Naive thymus-derived CD8-positive, alpha-beta T cell (primary cell): ENCODE measurements around the gene BCL7B. TPM values are rescaled to one million over a fixed set of nuclear protein-coding genes. Genes with fewer than 3 reads are reported as not detected.
"Not testable (repeated sequence)": the region's sequence is repeated elsewhere in the genome, so short reads cannot be mapped to it uniquely, and the experiment has no call there.

Source experiments
- ATAC-seq, 2 donors: fragments of 150-1000 bp; cut with Tn5 transposase in 1 of 2; sonication (Bioruptor Pico), chemical (Tn5 transposase) in 1 of 2; 1 replicate in 1 of 2; 2 replicates in 1 of 2; pipeline ENCODE4 v1.10.0; 2021; ENCODE audit warnings: mild to moderate bottlenecking in 2 of 2, moderate library complexity in 2 of 2
- POLR2A ChIA-PET: fragments of 350-600 bp; sonication (Branson Sonifier 250); formaldehyde crosslinking; loops from one replicate; lab custom pipeline; 2021; ENCODE audit warnings: antibody characterized with exemption; lab: Charles Lee
- DNase-seq, 10 donors: peaks; one replicate each; pipeline versions ENCODE4 v3.0.0 to v3.0.0-alpha.2; 2020 to 2022
- H3K27ac Mint-ChIP-seq, 10 donors: one replicate each; pipeline ENCODE4 v1.8.0; 2020 to 2022; ENCODE audit warnings: mild to moderate bottlenecking in 10 of 10, mixed read lengths in 10 of 10, moderate library complexity in 4 of 10, inconsistent platforms in 1 of 10
- H3K27me3 Mint-ChIP-seq, 5 donors: one replicate each; pipeline ENCODE4 v1.8.0; 2021 to 2022; ENCODE audit warnings: mixed read lengths in 5 of 5
- H3K36me3 Mint-ChIP-seq, 3 donors: one replicate each; pipeline ENCODE4 v1.8.0; 2020 to 2022; ENCODE audit warnings: mixed read lengths in 3 of 3, mild to moderate bottlenecking in 2 of 3, inconsistent platforms in 1 of 3
- H3K4me1 Mint-ChIP-seq, 4 donors: one replicate each; pipeline ENCODE4 v1.8.0; 2021 to 2022; ENCODE audit warnings: mixed read lengths in 4 of 4
- H3K4me3 Mint-ChIP-seq, 10 donors: one replicate each; pipeline ENCODE4 v1.8.0; 2020 to 2022; ENCODE audit warnings: mild to moderate bottlenecking in 10 of 10, mixed read lengths in 10 of 10, moderate library complexity in 6 of 10, inconsistent platforms in 1 of 10
- H3K9me3 Mint-ChIP-seq, 9 donors: one replicate each; pipeline ENCODE4 v1.8.0; 2020 to 2022; ENCODE audit warnings: mixed read lengths in 9 of 9, mild to moderate bottlenecking in 3 of 9, inconsistent platforms in 1 of 9, moderate library complexity in 1 of 9
- polyA plus RNA-seq, 3 donors: library from polyadenylated mRNA; unstranded; fragments of 300-500 nt; fragmentation: Illumina TruSeq; gene quantifications; one replicate each; pipeline ENCODE4 v1.2.3, GENCODE V29; 2021
- total RNA-seq, 8 experiments: library from RNA in 2 of 8; stranded (reverse) in 2 of 8; gene quantifications; one replicate each; pipeline ENCODE4 v1.2.3 and lab custom pipeline; 2021 to 2026

BCL7B gene
- total and polyA plus RNA-seq, 5 experiments from 2014 or later: 59.5 to 96.3 (median 76.6) TPM

- peak in 1 of 10 donors; percentile 15 for DNase-seq
- Mint-ChIP-seq H3K27ac (peak overlapping the region; percentile 73 to 94 (median 88)), H3K4me1 (peaks cover 24 to 49% (median 42%) of the 10 kb centered on the region in 4 donors)
Observed at GRCh38 chr7:73526896-73527821, 30.3 kb downstream of the BCL7B start.

GRCh38 chr7:73526158-73526494 lies 31.4 kb downstream of the BCL7B start:
- H3K4me3 Mint-ChIP-seq: peak overlapping the region in 7 of 10 donors; percentile 58 to 86 (median 72)
- POLR2A ChIA-PET: interaction anchor here (0.6 to 1.5 kb wide), 2 partner anchors 31 to 165 kb away, joined by 3 to 11 read pairs; no protein-coding TSS in a partner anchor
- H3K27ac Mint-ChIP-seq: peak overlapping the region in 7 of 10 donors; percentile 42 to 94 (median 87)

More at GRCh38 chr7:73526896-73527821, 30.3 kb downstream of the BCL7B start:
- H3K36me3 Mint-ChIP-seq: peaks cover 0 to under 1% (median 0%) of the 10 kb centered on the region in 3 donors
- H3K27me3 Mint-ChIP-seq: no peaks in the 10 kb centered on the region
- POLR2A ChIA-PET: interaction anchor here (0.6 kb wide), 1 partner anchor 58 kb away, joined by 3 read pairs; no protein-coding TSS in a partner anchor
- peak overlapping the region; percentile 29 to 80 (median 69) for H3K4me3 Mint-ChIP-seq
- H3K9me3 Mint-ChIP-seq: no peaks in the 10 kb centered on the region
- no peak for ATAC-seq

GRCh38 chr7:73522105-73522872 lies 35.2 kb downstream of the BCL7B start, which contains the start of gene BAZ1B:
BAZ1B (minus strand) TSS chr7:73522293; CDS start chr7:73521933, 360 bp downstream.
- Mint-ChIP-seq H3K36me3 (peaks cover 0 to 30% (median 6%) of the 10 kb centered on the region in 3 donors), H3K4me3 (peak within 1 kb of the TSS; percentile 90 to 99 (median 96)), H3K9me3 (no peaks in the 10 kb centered on the region), H3K27me3 (no peaks in the 10 kb centered on the region), H3K27ac (peak within 1 kb of the TSS; percentile 98 to 100 (median 99)), H3K4me1 (peaks cover 39 to 76% (median 69%) of the 10 kb centered on the region in 4 donors)
- DNase-seq (peak; percentile 91 to 98 (median 94)), ATAC-seq (peak; percentile 92)
- POLR2A ChIA-PET: interaction anchor here (0.6 to 4.8 kb wide), 23 partner anchors 10 to 694 kb away, joined by 3 to 81 read pairs (median 4); partner anchors contain the start of genes ABHD11, BCL7B, BUD23 and DNAJC30

More at GRCh38 chr7:73526158-73526494, 31.4 kb downstream of the BCL7B start:
- not testable (repeated sequence) for DNase-seq, H3K27me3 Mint-ChIP-seq, ATAC-seq, H3K36me3 Mint-ChIP-seq, H3K9me3 Mint-ChIP-seq
- H3K4me1 Mint-ChIP-seq: peaks cover 27 to 51% (median 44%) of the 10 kb centered on the region in 4 donors

- Mint-ChIP-seq H3K27me3 (no peaks in the 10 kb centered on the region), H3K36me3 (peaks cover 0 to 36% (median 8%) of the 10 kb centered on the region in 3 donors), H3K4me3 (peak overlapping the region in 9 of 10 donors; percentile 90 to 99 (median 95)), H3K27ac (peak overlapping the region in 5 of 10 donors; percentile 98 to 100 (median 99)), H3K4me1 (peaks cover 34 to 77% (median 68%) of the 10 kb centered on the region in 4 donors), H3K9me3 (no peaks in the 10 kb centered on the region)
- POLR2A ChIA-PET: interaction anchor here (0.8 to 4.8 kb wide), 17 partner anchors 9 to 692 kb away, joined by 3 to 81 read pairs (median 6); partner anchors contain the start of genes ABHD11, BCL7B, BUD23 and DNAJC30
- ATAC-seq (peak; percentile 30 to 41), DNase-seq (peak in 2 of 10 donors; percentile 4 to 17)
Observed at GRCh38 chr7:73521636-73522104, 35.8 kb downstream of the BCL7B start.

GRCh38 chr7:73520673-73521635 lies 36.5 kb downstream of the BCL7B start:
- DNase-seq: peak in 2 of 10 donors; percentile 9 to 17
- Mint-ChIP-seq H3K9me3 (no peaks in the 10 kb centered on the region), H3K36me3 (peaks cover 0 to 40% (median 8%) of the 10 kb centered on the region in 3 donors)

GRCh38 chr7:73519867-73520672 lies 37.4 kb downstream of the BCL7B start:
- Mint-ChIP-seq H3K4me1 (peaks cover 32 to 72% (median 62%) of the 10 kb centered on the region in 4 donors), H3K9me3 (no peaks in the 10 kb centered on the region), H3K4me3 (peak overlapping the region; percentile 87 to 95 (median 94)), H3K27me3 (no peaks in the 10 kb centered on the region), H3K27ac (peak overlapping the region; percentile 83 to 97 (median 94)), H3K36me3 (peaks cover 0 to 47% (median 8%) of the 10 kb centered on the region in 3 donors)
- ATAC-seq (no peak), DNase-seq (peak in 3 of 10 donors; percentile 10 to 25 (median 13))
- POLR2A ChIA-PET: interaction anchor here (2.8 to 4.8 kb wide), 3 partner anchors 37 to 218 kb away, joined by 10 to 81 read pairs (median 34); partner anchors contain the start of genes ABHD11, BCL7B and TBL2

More at GRCh38 chr7:73520673-73521635, 36.5 kb downstream of the BCL7B start:
- no peaks in the 10 kb centered on the region for H3K27me3 Mint-ChIP-seq
- peak overlapping the region; percentile 87 to 95 (median 94) for H3K4me3 Mint-ChIP-seq
- POLR2A ChIA-PET: interaction anchor here (0.6 to 4.8 kb wide), 14 partner anchors 9 to 692 kb away, joined by 3 to 81 read pairs (median 6); partner anchors contain the start of genes ABHD11, BCL7B, BUD23 and DNAJC30
- H3K27ac Mint-ChIP-seq: peak overlapping the region; percentile 83 to 97 (median 94)
- peaks cover 34 to 75% (median 67%) of the 10 kb centered on the region in 4 donors for H3K4me1 Mint-ChIP-seq
- no peak for ATAC-seq

GRCh38 chr7:73518470-73518869 lies 39.0 kb downstream of the BCL7B start:
- ATAC-seq (no peak), DNase-seq (no peak)
- Mint-ChIP-seq H3K4me1 (peaks cover 30 to 70% (median 66%) of the 10 kb centered on the region in 4 donors), H3K27me3 (no peaks in the 10 kb centered on the region), H3K36me3 (peaks cover 0 to 63% (median 8%) of the 10 kb centered on the region in 3 donors), H3K9me3 (no peaks in the 10 kb centered on the region), H3K27ac (peak overlapping the region in 7 of 10 donors; percentile 17 to 89 (median 43)), H3K4me3 (peak overlapping the region in 9 of 10 donors; percentile 0 to 95 (median 61))
- POLR2A ChIA-PET: interaction anchor here (0.6 to 0.8 kb wide), 2 partner anchors 179 to 655 kb away, joined by 3 read pairs; partner anchors contain the start of gene EIF4H

- peaks cover 26 to 71% (median 68%) of the 10 kb centered on the region in 4 donors for H3K4me1 Mint-ChIP-seq
- peaks cover 0 to 72% (median 8%) of the 10 kb centered on the region in 3 donors for H3K36me3 Mint-ChIP-seq
- no peaks in the 10 kb centered on the region for H3K9me3 Mint-ChIP-seq
- peak overlapping the region in 6 of 10 donors; percentile 5 to 54 (median 20) for H3K4me3 Mint-ChIP-seq
- DNase-seq (no peak), ATAC-seq (no peak)
- H3K27ac Mint-ChIP-seq: peak overlapping the region in 4 of 10 donors; percentile 6 to 61 (median 23)
- H3K27me3 Mint-ChIP-seq: no peaks in the 10 kb centered on the region
- POLR2A ChIA-PET: interaction anchor here (0.8 kb wide), 1 partner anchor 657 kb away, joined by 3 read pairs; the partner anchor contains the start of gene EIF4H
Observed at GRCh38 chr7:73517241-73517995, 40.1 kb downstream of the BCL7B start.

- Mint-ChIP-seq H3K27me3 (no peaks in the 10 kb centered on the region), H3K4me1 (peaks cover 19 to 62% (median 61%) of the 10 kb centered on the region in 4 donors), H3K4me3 (no peak overlapping the region), H3K36me3 (peaks cover 0 to 87% (median 11%) of the 10 kb centered on the region in 3 donors), H3K9me3 (no peaks in the 10 kb centered on the region), H3K27ac (peak overlapping the region in 4 of 10 donors; percentile 8 to 71 (median 30))
- DNase-seq (no peak), ATAC-seq (peak in 1 of 2 donors; percentile 30)
- POLR2A ChIA-PET: no interaction called here
Observed at GRCh38 chr7:73515178-73515577, 42.3 kb downstream of the BCL7B start.
